ENCODE data around the gene APOL6. TPM values are rescaled to one million over a fixed set of nuclear protein-coding genes. Genes with fewer than 3 reads are reported as not detected.

APOL6 gene
- total RNA-seq, 1 donor from 2014 or later: 4.8 TPM

DNA sequence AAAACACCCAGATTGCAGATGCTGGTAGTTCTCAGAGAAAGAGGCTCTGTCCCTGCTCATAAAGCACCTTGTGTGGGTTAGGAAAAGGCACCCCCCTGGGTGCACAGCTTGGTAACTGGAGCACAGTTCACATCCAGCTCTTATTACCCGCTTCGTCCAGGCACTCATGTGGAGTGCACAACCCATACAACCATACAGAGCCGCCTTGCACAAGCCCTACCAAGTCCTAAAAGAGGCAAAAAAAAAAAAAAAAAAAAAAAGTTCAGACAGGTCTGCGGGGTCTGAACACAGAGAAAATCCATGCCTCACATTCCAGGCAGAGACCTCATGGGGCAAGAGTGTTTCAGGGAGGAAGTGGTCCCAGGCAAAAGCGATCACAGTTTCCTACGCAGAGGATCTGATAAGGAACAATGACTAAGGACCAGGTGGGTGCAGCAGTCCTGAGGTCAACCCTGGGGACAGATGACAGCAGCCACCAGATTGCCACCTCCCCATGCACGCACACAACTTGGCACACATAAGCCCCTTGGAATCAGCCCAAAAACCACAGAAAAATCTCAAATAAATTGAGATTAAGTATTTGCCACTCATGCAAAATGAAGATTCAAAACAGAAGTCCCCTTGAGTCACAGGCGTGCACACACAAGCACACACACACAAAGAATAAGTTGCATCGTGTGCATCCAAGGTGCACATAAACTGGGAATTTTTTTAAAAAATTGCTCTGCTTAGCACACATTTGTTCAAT, 43.5 kb upstream of the APOL6 start:
- no peak overlapping the region for H3K4me3 ChIP-seq
- no peaks in the 10 kb centered on the region for H3K27me3 ChIP-seq (ENCODE audit: low read depth)
- no peak for DNase-seq
- H3K9me3 ChIP-seq (replicated peaks): no peaks in the 10 kb centered on the region
- H3K4me1 ChIP-seq: peaks cover 67% of the 10 kb centered on the region
- H3K36me3 ChIP-seq: no peaks in the 10 kb centered on the region
- intact Hi-C loops (cut with micrococcal nuclease): no loop called here
- peak overlapping the region; percentile 92 for H3K27ac ChIP-seq (replicated peaks)
- TF ChIP-seq, protein P1, sequence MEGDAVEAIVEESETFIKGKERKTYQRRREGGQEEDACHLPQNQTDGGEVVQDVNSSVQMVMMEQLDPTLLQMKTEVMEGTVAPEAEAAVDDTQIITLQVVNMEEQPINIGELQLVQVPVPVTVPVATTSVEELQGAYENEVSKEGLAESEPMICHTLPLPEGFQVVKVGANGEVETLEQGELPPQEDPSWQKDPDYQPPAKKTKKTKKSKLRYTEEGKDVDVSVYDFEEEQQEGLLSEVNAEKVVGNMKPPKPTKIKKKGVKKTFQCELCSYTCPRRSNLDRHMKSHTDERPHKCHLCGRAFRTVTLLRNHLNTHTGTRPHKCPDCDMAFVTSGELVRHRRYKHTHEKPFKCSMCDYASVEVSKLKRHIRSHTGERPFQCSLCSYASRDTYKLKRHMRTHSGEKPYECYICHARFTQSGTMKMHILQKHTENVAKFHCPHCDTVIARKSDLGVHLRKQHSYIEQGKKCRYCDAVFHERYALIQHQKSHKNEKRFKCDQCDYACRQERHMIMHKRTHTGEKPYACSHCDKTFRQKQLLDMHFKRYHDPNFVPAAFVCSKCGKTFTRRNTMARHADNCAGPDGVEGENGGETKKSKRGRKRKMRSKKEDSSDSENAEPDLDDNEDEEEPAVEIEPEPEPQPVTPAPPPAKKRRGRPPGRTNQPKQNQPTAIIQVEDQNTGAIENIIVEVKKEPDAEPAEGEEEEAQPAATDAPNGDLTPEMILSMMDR (IDR thresholded peaks at IDR 0.05; ENCODE audit: borderline replicate concordance): no peak

DNA sequence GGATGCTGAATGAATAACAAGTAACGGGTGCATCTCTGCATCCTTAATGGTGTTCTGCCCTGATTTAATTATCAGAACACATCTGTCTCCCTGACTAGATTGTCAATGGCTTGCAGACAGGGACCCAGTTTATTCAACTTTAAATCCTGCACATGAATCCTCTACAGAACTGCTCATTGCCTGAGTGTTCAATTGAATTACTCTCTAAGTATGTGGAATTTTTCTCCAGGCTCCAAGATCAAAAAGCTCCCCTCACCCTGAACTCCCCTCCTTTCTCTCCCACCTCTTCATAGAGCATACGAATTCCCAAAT, 42.9 kb upstream of the APOL6 start:
- peaks cover 2% of the 10 kb centered on the region for H3K36me3 ChIP-seq
- no peaks in the 10 kb centered on the region for H3K9me3 ChIP-seq (replicated peaks)
- peak overlapping the region; percentile 92 for H3K27ac ChIP-seq (replicated peaks)
- no peaks in the 10 kb centered on the region for H3K27me3 ChIP-seq (ENCODE audit: low read depth)
- no peak for DNase-seq
- H3K4me3 ChIP-seq: no peak overlapping the region
- H3K4me1 ChIP-seq: peaks cover 67% of the 10 kb centered on the region
- TF ChIP-seq, protein P1 (IDR thresholded peaks at IDR 0.05; ENCODE audit: borderline replicate concordance): no peak
- intact Hi-C loops (cut with micrococcal nuclease): no loop called here

DNA sequence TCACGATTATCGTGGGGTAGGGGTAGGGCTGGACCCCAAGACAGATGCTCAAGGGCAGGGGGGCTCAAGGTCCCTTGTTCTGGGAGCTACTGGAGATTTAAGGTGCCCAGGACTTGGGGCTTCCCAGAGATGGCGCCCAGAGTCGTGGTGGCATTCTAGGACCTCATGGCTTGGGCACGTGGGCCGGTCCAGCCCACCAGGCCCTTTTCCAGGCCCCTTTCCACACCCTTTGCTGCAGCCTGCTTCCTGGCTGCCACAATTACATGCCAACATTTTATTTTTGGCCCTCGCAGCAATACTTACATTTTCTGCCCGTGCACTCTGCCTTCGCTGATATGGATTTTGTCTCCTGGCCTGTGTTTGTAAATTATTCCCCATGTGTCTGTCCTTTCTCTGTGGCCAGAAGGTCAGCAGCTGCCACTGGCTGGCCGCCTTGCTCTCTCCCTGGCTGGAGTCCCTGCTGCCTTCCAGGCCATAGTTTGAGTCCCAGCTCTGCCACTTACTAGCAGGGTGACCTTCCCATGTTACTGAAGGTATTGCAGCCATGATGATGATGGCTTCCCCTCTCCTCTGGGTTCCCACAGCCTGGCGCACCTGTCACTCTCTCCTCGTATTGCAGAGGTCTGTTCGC, 42.3 kb upstream of the APOL6 start:
- no peaks in the 10 kb centered on the region for H3K27me3 ChIP-seq (ENCODE audit: low read depth)
- peak overlapping the region; percentile 92 for H3K27ac ChIP-seq (replicated peaks)
- H3K4me3 ChIP-seq: no peak overlapping the region
- peaks cover 9% of the 10 kb centered on the region for H3K36me3 ChIP-seq
- TF ChIP-seq, protein P1 (IDR thresholded peaks at IDR 0.05; ENCODE audit: borderline replicate concordance): no peak
- peaks cover 67% of the 10 kb centered on the region for H3K4me1 ChIP-seq
- DNase-seq: peak; percentile 69
- H3K9me3 ChIP-seq (replicated peaks): no peaks in the 10 kb centered on the region
- intact Hi-C loops (cut with micrococcal nuclease): no loop called here

DNA sequence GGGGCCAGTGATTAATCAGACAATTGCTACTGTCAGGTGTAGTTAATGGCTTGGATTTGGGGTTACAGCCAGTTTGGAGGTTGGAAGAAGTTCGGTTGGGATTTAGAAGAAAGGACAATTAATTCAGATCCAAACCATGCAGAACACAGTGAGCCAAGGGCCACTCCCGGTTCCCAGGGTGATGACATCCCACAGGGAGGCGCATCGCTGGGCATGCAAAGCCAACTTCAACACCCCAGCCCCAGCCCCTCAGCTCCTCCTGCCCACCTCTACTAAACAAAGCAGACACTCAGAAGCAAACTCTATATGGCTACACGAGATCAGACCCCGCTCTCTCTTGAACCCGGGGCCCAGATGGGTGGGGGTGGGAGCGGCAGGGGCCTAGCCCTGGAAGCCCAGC, 41.3 kb upstream of the APOL6 start:
- no peak for DNase-seq
- Histone ChIP-seq H3K4me1 (peaks cover 76% of the 10 kb centered on the region), H3K27ac (replicated peaks) (peak overlapping the region; percentile 92), H3K36me3 (peaks cover 15% of the 10 kb centered on the region), H3K4me3 (no peak overlapping the region), H3K27me3 (ENCODE audit: low read depth) (no peaks in the 10 kb centered on the region), H3K9me3 (replicated peaks) (no peaks in the 10 kb centered on the region)
- TF ChIP-seq, protein P1 (IDR thresholded peaks at IDR 0.05; ENCODE audit: borderline replicate concordance): no peak
- intact Hi-C loops (cut with micrococcal nuclease): no loop called here

DNA sequence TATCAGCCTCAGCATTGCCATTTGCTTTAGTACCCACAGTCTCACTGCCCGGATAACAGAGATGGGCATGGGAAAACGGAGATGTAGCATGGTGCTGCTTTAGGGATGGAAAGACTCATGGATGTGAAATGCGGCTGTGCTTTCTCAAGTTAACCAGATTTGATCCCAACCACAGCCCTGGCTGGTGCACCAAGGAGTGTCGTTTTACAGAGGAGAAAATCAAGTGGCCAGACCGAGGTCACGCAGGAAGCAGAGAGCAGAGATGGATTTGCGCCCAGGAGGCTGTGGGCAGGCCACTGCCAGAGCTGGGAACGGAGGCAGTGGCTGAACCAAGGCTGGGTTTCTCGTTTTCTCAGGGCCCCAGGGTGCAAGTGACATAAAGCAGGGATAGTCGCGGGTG, 40.2 kb upstream of the APOL6 start:
- TF ChIP-seq, protein P1 (IDR thresholded peaks at IDR 0.05; ENCODE audit: borderline replicate concordance): no peak
- H3K4me1 ChIP-seq: peaks cover 83% of the 10 kb centered on the region
- DNase-seq: no peak

More for the DNA sequence above, 40.2 kb upstream of the APOL6 start:
- peak overlapping the region; percentile 92 for H3K27ac ChIP-seq (replicated peaks)
- intact Hi-C loops (cut with micrococcal nuclease): no loop called here
- H3K36me3 ChIP-seq: peaks cover 15% of the 10 kb centered on the region
- H3K9me3 ChIP-seq (replicated peaks): no peaks in the 10 kb centered on the region
- H3K4me3 ChIP-seq: peak overlapping the region; percentile 68
- no peaks in the 10 kb centered on the region for H3K27me3 ChIP-seq (ENCODE audit: low read depth)

All from left ventricle myocardium inferior (tissue), 1 donor.